ENCODE data around the gene TANGO2. TPM values are rescaled to one million over a fixed set of nuclear protein-coding genes. Genes with fewer than 3 reads are reported as not detected.

Gene TANGO2
- total and polyA plus RNA-seq, 9 of the 15 experiments (the other 6 are each of a cell fraction or from before 2014, with no cell fraction given): 15.5 to 94.9 (median 70.1) TPM

DNA sequence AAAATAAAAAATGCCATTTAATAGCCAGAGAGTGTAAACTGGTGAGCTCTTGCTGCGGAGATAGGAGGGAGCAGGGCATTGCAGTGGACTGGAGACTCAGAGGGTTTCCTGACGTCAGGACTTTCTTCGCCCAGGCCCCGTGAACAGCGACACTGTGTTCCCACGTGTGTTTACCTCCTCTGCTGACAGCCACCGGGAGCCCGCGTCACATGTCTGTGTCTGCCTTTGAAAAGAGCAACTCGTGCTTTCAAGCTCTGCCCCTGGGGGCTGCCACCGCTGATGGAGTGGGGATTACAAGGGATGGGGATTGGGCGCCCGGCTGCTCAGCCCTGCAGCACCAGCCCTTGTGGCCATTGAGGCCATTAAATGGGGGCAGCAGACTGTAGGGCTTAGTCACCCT lies 3.3 kb downstream of the TANGO2 start (continued):
- TF ChIP-seq, protein P1, sequence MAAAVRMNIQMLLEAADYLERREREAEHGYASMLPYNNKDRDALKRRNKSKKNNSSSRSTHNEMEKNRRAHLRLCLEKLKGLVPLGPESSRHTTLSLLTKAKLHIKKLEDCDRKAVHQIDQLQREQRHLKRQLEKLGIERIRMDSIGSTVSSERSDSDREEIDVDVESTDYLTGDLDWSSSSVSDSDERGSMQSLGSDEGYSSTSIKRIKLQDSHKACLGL (CRISPR knock-in tag; IDR thresholded peaks at IDR 0.05; ENCODE audit: borderline replicate concordance, poor library complexity, severe bottlenecking): peak; percentile 65
- TF ChIP-seq THRAP3 (IDR thresholded peaks at IDR 0.05; ENCODE audit: borderline replicate concordance): no peak

DNA sequence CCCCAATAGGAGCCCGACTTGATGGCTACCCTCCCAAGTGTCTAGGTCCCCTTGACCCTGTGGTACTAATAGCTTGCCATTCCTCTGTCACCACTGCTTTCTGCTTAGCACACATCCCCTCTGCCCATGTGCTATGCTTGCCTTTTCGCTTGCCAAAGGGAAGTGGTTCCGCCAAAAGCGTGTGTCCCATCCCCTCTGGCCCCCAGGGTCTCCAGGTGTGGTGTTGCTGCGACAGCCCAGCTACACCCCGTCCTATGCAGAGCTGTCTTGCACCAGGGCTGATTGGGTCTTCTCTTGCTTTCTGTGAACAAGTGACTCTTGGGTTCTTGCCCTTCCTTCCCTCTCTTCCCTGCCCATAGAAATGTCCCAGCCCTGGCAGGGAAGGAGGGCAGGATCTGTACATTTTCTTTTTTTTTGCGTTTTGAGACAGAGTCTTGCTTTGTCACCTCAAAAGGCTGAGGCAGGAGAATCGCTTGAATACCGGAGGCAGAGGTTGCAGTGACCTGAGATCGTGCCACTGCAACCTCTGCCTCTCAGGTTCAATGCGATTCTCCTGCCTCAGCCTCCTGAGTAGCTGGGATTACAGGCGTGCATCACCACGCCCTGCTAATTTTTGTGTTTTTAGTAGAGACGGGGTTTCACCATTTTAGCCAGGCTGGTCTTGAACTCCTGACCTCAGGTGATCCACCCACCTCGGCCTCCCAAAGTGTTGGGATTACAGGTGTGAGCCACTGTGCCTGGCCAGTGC lies 3.9 kb downstream of the TANGO2 start:
- 36% methylated on average over 15 of the region's 15 CpGs for WGBS (ENCODE audit: insufficient coverage, low coverage, missing lambda C conversion rate)
- peaks cover 83% of the 10 kb centered on the region for H3K79me2 ChIP-seq (ENCODE audit: control insufficient read depth, insufficient read depth, low read length)
- ATAC-seq (no peak), FAIRE-seq (no peak), DNase-seq (ENCODE audit: extremely low read depth in 1 of 4, low spot score in 3 of 4) (peak in 1 of 4 experiments; percentile 72)
- H3K4me2 ChIP-seq (ENCODE audit: insufficient read depth, low read length): peak overlapping the region; percentile 68
- peaks cover 59% of the 10 kb centered on the region for H3K36me3 ChIP-seq (ENCODE audit: control insufficient read depth, insufficient read depth, low read length)
- peaks cover 60 to 86% of the 10 kb centered on the region in 2 experiments for H3K4me1 ChIP-seq (replicated peaks in 1 of 2; ENCODE audit: control insufficient read depth in 2 of 2, insufficient read depth in 2 of 2, low read length in 2 of 2)
- CTCF ChIA-PET (ENCODE audit: low intra/inter-chr PET ratio): interaction anchor here (0.7 to 2.3 kb wide), 2 partner anchors 50 to 54 kb away, joined by 4 to 7 read pairs; no protein-coding TSS in a partner anchor
- peaks cover 49% of the 10 kb centered on the region for H4K20me1 ChIP-seq (replicated peaks; ENCODE audit: control insufficient read depth, insufficient read depth, low read length)
- no peak overlapping the region for H3K4me3 ChIP-seq
- no peak overlapping the region for H2AFZ ChIP-seq (ENCODE audit: low read depth, low read length)
- POLR2A ChIA-PET: interaction anchor here (0.5 to 7.9 kb wide), 18 partner anchors 10 to 1966 kb away, joined by 3 to 120 read pairs (median 4); partner anchors contain the start of gene DGCR8
- no peaks in the 10 kb centered on the region for H3K9me3 ChIP-seq (replicated peaks; ENCODE audit: control insufficient read depth, insufficient read depth, low read depth, low read length)
- H3K9me1 ChIP-seq (ENCODE audit: control insufficient read depth, insufficient read depth, low read length): peaks cover 29% of the 10 kb centered on the region
- intact Hi-C loops (cut with micrococcal nuclease): loop anchor here (1.0 to 10.0 kb wide), 6 partner anchors 38 to 610 kb away; partner anchors contain the start of genes DGCR8, GNB1L and RTL10
- H3K27me3 ChIP-seq (ENCODE audit: control insufficient read depth in 2 of 2, insufficient read depth in 2 of 2, low read length in 2 of 2): no peaks in the 10 kb centered on the region; a peak in 1 of 5 replicates
- H3K9ac ChIP-seq (ENCODE audit: insufficient read depth in 1 of 2, low read depth in 2 of 2, low read length in 2 of 2): peak overlapping the region; percentile 4 to 84
- H3K27ac ChIP-seq (ENCODE audit: extremely low read depth, low read depth, low read length): peak overlapping the region; percentile 21
- in situ Hi-C loops (cut with MboI): no loop called here
- no TSS peak for BruUV-seq (replicated peaks)
- TF ChIP-seq, protein P2, sequence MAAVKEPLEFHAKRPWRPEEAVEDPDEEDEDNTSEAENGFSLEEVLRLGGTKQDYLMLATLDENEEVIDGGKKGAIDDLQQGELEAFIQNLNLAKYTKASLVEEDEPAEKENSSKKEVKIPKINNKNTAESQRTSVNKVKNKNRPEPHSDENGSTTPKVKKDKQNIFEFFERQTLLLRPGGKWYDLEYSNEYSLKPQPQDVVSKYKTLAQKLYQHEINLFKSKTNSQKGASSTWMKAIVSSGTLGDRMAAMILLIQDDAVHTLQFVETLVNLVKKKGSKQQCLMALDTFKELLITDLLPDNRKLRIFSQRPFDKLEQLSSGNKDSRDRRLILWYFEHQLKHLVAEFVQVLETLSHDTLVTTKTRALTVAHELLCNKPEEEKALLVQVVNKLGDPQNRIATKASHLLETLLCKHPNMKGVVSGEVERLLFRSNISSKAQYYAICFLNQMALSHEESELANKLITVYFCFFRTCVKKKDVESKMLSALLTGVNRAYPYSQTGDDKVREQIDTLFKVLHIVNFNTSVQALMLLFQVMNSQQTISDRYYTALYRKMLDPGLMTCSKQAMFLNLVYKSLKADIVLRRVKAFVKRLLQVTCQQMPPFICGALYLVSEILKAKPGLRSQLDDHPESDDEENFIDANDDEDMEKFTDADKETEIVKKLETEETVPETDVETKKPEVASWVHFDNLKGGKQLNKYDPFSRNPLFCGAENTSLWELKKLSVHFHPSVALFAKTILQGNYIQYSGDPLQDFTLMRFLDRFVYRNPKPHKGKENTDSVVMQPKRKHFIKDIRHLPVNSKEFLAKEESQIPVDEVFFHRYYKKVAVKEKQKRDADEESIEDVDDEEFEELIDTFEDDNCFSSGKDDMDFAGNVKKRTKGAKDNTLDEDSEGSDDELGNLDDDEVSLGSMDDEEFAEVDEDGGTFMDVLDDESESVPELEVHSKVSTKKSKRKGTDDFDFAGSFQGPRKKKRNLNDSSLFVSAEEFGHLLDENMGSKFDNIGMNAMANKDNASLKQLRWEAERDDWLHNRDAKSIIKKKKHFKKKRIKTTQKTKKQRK (IDR thresholded peaks at IDR 0.05; ENCODE audit: borderline replicate concordance, low read depth, low read length): peak; percentile 36; the same call in 1 of the 2 replicates
- TF ChIP-seq, protein P3, sequence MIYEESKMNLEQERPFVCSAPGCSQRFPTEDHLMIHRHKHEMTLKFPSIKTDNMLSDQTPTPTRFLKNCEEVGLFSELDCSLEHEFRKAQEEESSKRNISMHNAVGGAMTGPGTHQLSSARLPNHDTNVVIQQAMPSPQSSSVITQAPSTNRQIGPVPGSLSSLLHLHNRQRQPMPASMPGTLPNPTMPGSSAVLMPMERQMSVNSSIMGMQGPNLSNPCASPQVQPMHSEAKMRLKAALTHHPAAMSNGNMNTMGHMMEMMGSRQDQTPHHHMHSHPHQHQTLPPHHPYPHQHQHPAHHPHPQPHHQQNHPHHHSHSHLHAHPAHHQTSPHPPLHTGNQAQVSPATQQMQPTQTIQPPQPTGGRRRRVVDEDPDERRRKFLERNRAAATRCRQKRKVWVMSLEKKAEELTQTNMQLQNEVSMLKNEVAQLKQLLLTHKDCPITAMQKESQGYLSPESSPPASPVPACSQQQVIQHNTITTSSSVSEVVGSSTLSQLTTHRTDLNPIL (CRISPR knock-in tag; IDR thresholded peaks at IDR 0.05): no peak
- TF ChIP-seq ZNF740 (CRISPR knock-in tag; IDR thresholded peaks at IDR 0.05): no peak
- peak in 1 of 2 experiments; percentile 80; a peak in 2 of 4 replicates for TF ChIP-seq ZNF740 (tag; IDR thresholded peaks at IDR 0.05)
- TF ChIP-seq MCM5 (IDR thresholded peaks at IDR 0.05; ENCODE audit: low read depth): no peak
- peak; percentile 72; the same call in 1 of the 2 replicates for TF ChIP-seq CGGBP1 (CRISPR knock-in tag; IDR thresholded peaks at IDR 0.05)
- no peak for TF ChIP-seq ZNF212 (CRISPR knock-in tag; IDR thresholded peaks at IDR 0.05)
- no peak for TF ChIP-seq RBM25 (IDR thresholded peaks at IDR 0.05; ENCODE audit: low read depth, low read length, severe bottlenecking)
- TF ChIP-seq MAFK (IDR thresholded peaks at IDR 0.05; ENCODE audit: low read length): no peak

All from K562 (cell line).